ENCODE data around the gene RSPRY1.
A peak's percentile ranks its signal among the peaks of the same experiment; 100 is the strongest.

RSPRY1 gene

DNA sequence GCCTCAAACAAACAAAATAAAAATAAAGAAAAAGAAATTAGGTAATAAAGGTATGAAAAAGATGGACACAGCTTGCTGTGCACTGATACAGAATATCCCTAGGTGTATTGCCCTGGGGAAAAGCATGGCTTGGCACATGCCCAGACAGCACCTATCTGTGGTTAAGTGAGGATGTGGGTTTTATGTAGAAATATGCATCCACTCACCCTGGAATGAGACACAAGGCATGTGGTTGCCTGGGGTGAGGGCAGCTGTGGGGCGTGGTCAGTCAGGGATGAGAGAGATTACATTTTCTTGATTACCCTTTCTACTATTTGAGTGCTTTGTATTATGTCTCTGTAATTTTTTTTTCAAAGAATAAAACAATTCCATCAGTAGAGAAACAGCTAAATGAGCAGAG, 91.5 kb downstream of the RSPRY1 start:
- Mint-ChIP-seq H3K27me3 (no peaks in the 10 kb centered on the region), H3K4me3 (peak overlapping the region; percentile 49 to 56), H3K9me3 (no peaks in the 10 kb centered on the region), H3K4me1 (peaks cover 22% of the 10 kb centered on the region), H3K27ac (peak overlapping the region in 1 of 2 donors; percentile 57)
- ATAC-seq, result peak; percentile 99
- peak; percentile 28 to 70 for DNase-seq

DNA sequence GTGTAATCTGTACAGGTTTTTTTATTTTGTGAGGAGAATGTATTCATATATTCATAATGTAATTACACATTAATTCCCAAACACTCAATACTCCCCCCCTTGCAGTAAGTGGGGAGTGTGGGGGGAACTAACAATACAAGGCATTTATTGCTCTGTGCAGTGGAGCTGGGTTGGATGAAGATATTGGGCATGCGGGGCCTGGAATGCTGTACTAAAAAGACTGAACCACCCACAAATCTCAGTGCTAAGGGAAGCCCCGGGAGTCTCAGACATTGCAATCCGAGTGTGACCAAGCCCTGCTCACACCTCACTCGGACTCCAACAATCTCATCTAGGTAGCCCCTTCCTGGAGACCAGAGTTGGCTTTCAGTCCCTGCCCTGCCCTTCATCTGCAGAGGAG, 92.4 kb downstream of the RSPRY1 start:
- Mint-ChIP-seq H3K27ac (no peak overlapping the region), H3K9me3 (no peaks in the 10 kb centered on the region), H3K27me3 (peaks cover 8% of the 10 kb centered on the region), H3K4me1 (peaks cover 25% of the 10 kb centered on the region), H3K4me3 (no peak overlapping the region)
- no peak for DNase-seq
- no peak for ATAC-seq

DNA sequence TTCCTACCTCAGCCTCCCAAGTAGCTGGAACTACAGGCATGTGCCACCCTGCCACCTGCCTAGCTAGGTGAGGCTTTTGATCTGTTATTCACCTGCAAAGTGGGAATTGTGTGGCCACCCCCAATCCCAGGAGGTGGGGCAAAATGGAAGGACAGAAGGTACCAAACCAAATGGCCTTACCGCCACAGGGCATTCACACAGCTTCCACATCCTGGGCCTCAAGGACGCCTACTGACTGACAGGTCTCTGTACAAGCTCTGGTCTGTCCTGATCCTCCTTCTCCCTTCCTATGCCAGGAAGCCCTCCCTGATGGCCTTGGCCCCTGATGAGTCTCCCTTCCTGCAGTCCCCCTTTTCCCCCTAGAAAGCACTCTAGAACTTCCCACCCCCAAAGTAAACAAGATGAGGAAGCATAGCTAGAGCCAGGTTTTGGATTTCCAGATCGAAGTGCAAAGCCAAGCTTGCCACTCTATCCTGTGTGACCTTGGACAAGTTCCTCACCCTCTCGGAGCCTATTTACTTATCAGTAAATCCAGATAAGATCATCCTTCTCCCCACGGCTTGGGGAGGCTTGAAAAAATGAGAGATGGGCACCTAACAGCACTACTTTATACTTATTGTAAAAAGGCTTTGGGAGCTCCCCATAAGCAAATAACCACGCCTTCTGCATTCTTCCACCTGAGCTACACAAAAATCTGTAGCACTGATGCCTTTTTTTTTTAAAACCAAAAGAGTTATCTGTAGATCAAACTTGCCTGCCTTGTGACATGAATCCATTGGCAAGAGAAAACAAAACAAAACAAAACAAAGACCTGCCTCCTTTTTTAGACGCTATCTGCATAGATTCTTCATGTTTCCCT, 93.9 kb downstream of the RSPRY1 start:
- Mint-ChIP-seq H3K4me1 (peaks cover 35% of the 10 kb centered on the region), H3K27ac (no peak overlapping the region), H3K9me3 (no peaks in the 10 kb centered on the region), H3K4me3 (no peak overlapping the region), H3K27me3 (peaks cover 18% of the 10 kb centered on the region)
- ATAC-seq, result no peak
- no peak for DNase-seq

DNA sequence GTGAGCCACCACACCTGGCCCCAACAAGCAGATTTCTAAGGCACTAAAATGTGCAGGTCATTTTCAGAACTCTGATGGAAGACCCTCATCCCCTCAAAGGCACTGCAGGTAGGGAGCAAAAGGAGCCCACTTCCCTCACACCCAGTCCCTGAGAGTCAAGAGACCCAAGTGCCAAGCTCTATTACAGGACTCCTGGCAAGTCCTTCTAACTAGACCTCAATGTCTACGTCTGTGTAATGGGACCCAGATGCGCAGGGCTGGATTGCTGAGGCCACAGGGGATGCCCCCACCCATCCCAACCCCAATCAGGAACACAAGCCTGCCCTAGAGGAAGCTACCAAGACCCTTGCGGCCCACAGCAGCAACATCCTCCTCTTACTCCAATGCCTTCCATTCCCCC, 95.7 kb downstream of the RSPRY1 start:
- ATAC-seq (no peak), DNase-seq (no peak)
- no peaks in the 10 kb centered on the region for H3K9me3 Mint-ChIP-seq
- no peak overlapping the region for H3K4me3 Mint-ChIP-seq
- peaks cover 23% of the 10 kb centered on the region for H3K27me3 Mint-ChIP-seq
- H3K27ac Mint-ChIP-seq, result no peak overlapping the region
- peaks cover 33% of the 10 kb centered on the region for H3K4me1 Mint-ChIP-seq

DNA sequence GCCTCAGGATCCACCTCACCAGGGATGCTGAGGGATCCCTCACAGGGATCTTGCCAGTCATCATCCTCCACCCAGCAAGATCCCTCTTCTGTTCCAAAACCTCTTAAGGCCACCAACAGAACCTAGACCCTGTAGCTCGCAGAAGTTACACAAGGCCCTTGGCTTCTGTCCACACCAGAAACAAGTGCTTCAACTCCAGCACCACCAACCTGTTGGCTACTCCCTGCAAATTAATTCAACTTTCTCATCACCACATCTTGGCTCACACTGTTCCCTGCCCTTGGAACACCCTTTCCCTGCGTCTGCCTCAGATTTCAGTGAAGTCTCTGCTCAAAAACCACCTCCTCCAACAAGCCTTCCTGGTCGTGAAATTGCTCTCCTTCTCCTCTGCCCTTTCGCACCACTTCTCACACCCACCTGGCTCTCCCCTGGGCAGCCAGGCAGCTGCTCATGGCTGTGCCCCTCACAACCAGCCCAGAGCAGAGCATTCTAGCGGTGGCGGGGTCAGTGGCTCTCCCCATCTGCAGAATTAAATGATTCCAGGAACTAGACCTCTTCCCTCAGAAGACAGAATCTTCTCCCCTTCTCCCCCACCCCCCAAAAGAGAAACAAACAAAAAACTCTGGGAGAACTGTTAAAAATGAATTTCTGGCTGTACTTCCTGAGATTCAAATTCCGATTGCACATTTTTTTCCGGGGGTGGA, 96.5 kb downstream of the RSPRY1 start:
- H3K27me3 Mint-ChIP-seq, result peaks cover 23% of the 10 kb centered on the region
- peaks cover 24% of the 10 kb centered on the region for H3K4me1 Mint-ChIP-seq

DNA sequence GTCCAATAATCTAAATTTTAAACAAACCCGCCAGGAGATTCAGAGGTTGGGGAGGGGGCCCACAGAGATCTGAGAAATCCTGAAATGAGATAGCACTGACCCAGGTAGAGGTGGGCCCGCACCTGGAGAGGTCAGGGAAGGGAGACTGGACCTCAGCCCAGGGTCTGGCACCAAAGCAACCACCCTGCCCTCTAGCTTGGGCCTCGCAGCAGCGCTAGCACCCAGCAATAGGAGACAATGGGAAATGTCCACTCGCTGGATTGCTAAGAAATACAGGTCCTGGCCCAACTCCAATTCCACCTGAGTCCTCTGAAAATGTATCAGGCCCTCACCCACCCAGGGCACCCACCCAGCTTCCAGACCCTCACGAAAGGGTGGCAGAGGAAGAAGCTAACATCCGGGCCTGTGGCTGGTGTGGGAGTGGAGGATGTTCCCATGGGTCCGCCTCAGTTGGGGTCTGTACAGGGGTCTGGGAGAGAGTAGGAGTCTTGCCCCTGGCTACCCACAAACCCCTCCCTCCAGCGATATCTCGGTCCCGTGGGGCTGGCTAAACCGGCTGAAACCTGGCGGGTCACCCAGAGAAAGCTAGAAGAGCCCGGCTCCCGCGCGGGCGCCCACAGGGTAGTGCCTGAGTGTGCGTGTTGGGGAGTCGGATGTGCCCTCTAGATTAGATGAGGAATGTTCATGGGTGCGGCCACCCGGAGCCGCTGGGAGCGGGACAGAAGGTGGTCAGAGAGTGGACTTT, 97.3 kb downstream of the RSPRY1 start:
- Mint-ChIP-seq H3K9me3 (no peaks in the 10 kb centered on the region), H3K27me3 (peaks cover 23% of the 10 kb centered on the region), H3K27ac (peak overlapping the region; percentile 42 to 65), H3K4me1 (peaks cover 17% of the 10 kb centered on the region), H3K4me3 (peak overlapping the region; percentile 78 to 90)
- ATAC-seq (peak; percentile 2), DNase-seq (no peak)

More for the DNA sequence above, 96.5 kb downstream of the RSPRY1 start:
- ATAC-seq (no peak), DNase-seq (no peak)
- Mint-ChIP-seq H3K9me3 (no peaks in the 10 kb centered on the region), H3K4me3 (no peak overlapping the region), H3K27ac (no peak overlapping the region)

DNA sequence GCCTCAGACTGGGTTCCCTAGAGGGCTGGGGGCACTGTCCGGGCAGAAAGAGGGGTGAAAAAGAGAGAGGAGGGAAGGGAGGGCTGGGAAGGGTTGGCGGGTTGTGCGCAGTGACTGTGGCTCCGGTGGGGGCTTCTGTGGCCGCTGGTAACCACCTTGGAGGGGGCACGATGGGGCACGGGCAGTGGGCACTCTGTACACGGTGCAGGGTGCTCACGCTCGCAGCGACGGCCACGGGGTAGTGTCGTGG, 97.8 kb downstream of the RSPRY1 start:
- H3K27me3 Mint-ChIP-seq, result peaks cover 23% of the 10 kb centered on the region
- no peaks in the 10 kb centered on the region for H3K9me3 Mint-ChIP-seq
- DNase-seq (no peak), ATAC-seq (no peak)
- peak overlapping the region; percentile 78 to 90 for H3K4me3 Mint-ChIP-seq
- peaks cover 19% of the 10 kb centered on the region for H3K4me1 Mint-ChIP-seq
- H3K27ac Mint-ChIP-seq, result peak overlapping the region; percentile 42 to 65

DNA sequence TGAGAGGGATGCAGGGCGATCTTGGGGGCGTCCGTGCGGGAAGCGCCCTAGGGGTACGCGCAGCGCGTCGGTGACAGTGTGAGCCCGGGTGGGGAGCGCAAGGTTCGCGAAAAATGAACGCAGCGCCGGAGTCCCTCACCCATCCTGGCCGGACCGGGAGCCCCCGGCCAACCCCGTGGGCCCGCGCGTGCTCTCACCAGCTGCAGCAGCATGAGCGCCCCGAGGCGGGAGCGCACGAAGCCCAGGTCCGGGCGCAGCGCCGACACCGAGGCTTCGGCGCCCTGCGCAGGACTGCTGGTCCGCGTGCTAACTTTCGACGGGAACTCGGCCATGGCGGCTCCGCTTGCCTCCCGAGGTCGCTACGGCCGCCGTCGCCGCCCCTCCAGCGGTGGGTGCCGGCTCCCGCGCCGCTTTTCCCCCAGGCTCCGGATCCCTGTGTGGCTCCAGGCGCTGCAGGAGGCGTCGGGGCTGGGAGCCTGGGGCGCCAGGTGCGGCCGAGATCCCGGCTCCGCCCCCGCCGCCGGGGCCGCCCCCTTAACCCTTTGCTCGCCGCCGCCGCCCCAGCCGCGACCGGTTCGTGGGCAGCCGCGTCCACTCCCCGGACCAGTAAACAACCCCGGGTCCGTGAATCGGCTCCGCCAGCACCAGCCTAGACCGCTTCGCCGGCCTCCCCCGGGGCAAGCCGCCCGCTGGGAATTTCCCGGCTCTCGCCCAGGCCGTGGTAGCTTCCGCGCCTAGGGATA, 98.3 kb downstream of the RSPRY1 start, which contains the start of gene PLLP:
Gene PLLP, minus strand, starts transcription at position 464 of the 743 bp plus-strand sequence. Its CDS starts 132 bp downstream, at position 332.
- H3K27ac Mint-ChIP-seq, result peak within 1 kb of the TSS; percentile 42 to 65
- DNase-seq, result peak; percentile 36 to 52
- peaks cover 23% of the 10 kb centered on the region for H3K27me3 Mint-ChIP-seq
- peak; percentile 79 for ATAC-seq
- peak within 1 kb of the TSS; percentile 82 to 90 for H3K4me3 Mint-ChIP-seq
- no peaks in the 10 kb centered on the region for H3K9me3 Mint-ChIP-seq
- H3K4me1 Mint-ChIP-seq, result peaks cover 24% of the 10 kb centered on the region

DNA sequence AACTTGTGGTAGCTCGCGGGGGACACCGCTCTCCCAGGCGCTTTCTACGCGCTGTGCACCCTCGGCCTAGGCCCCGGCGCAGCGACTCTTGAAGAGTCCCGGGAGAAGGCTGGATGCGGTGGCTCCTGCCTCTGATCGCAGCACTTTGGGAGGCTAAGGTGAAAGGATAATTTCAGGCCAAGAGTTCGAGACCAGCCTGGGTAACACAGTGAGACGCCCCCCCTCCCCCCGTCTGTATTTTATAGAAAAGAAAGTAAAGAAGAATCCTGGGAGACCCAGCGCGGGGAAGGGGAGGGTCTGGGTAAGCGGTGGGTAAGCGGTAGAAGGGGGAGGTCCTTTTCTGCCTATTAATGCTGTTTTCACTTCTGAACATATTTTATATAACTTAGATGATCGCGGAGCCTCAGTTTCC, 98.8 kb downstream of the RSPRY1 start:
- Mint-ChIP-seq H3K9me3 (no peaks in the 10 kb centered on the region), H3K27ac (no peak overlapping the region), H3K4me3 (peak overlapping the region; percentile 82 to 90), H3K4me1 (peaks cover 30% of the 10 kb centered on the region), H3K27me3 (peaks cover 23% of the 10 kb centered on the region)
- no peak for ATAC-seq
- no peak for DNase-seq

DNA sequence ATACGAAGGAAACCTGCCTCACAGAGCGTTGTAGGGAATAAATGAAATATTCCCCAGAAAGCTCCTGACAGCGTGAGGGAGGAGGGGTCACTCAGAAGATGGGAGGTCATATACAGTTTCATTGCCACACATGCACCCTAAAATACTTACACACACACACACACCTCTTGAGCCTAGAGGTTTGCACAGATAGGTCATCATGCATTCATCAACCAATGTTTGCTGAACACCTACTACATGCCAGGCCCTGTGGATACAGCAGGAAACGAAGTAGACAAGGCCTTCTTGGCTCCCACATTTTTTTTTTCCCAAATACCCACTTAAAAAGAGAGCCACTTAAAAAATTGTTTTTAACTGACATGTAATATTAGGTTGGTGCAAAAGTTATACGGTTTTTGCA, 99.2 kb downstream of the RSPRY1 start:
- peak overlapping the region; percentile 82 to 90 for H3K4me3 Mint-ChIP-seq
- no peaks in the 10 kb centered on the region for H3K9me3 Mint-ChIP-seq
- H3K27me3 Mint-ChIP-seq, result peaks cover 23% of the 10 kb centered on the region
- DNase-seq (no peak), ATAC-seq (no peak)
- no peak overlapping the region for H3K27ac Mint-ChIP-seq
- H3K4me1 Mint-ChIP-seq, result peaks cover 34% of the 10 kb centered on the region

DNA sequence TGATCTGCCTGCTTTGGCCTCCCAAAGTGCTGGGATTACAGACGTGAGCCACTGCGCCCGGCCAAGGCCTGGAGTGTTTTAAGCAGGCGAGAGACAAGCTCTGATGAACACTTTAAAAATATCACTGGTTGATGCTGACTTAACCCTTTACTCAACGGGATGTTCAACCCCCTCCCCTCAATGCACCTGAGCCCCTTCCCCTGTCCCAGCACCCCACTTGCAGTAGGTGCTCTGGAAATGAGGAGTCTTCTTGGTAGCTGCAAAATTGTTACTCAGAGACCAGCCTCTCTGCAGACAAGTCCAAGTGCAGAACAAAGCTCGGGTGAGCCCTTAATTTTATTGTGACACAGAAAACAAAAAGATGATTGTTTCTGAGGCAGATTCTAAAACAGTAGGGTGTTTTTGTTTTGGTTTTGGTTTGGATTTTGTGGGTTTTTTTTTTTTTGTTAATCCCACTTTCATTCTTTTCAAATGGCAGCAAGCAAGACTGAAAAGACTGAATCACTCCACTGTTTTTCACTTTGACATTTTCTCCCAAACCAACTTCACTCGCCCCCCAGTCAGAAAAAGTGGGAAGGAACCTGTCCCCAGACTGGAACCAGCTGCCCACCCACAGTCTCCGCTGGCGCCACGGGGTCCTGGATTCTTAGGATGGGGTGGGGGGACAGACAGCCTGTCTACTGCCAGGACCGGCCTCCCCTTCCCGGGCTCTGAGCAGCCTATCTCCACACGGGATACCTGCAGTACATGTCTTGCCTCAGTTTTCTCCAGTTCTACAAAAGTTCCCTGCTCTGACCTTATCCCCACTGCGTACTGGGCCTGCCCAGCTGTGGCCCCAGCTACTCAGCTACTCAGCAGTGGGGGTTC, 103.5 kb downstream of the RSPRY1 start:
- Mint-ChIP-seq H3K27ac (peak overlapping the region; percentile 14 to 89), H3K4me1 (peaks cover 26% of the 10 kb centered on the region), H3K9me3 (no peaks in the 10 kb centered on the region), H3K27me3 (peaks cover 8% of the 10 kb centered on the region), H3K4me3 (no peak overlapping the region)
- DNase-seq, result no peak
- ATAC-seq, result peak; percentile 11
